Measurements from ENCODE around the gene LCTL. TPM values are rescaled to one million over a fixed set of nuclear protein-coding genes. Genes with fewer than 3 reads are reported as not detected.

Gene LCTL
- total and polyA plus RNA-seq, 2 of the 8 experiments (the other 6 are each of a cell fraction or from before 2014, with no cell fraction given): 5.5 to 6.2 TPM

DNA sequence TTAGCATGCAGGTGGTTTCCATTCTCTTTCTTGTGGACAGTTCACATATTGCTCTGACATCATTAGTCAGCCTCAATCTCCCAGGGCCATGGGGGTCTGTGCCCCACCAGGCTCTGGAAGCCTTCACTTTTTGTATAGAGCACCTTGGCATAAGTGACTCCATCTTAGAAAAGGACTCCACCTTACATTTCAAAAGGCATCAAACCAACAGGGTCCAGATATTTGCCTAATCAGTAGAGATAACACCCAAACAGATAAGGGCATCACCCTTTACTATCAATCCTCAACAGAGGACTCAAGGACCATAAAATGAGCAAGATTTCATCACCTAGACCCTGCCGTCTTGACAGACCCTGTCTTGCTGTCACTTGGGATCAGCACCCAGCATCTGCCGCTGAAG, 35.7 kb upstream of the LCTL start (continued):
- TF ChIP-seq YY1 (IDR thresholded peaks at IDR 0.05; ENCODE audit: low read depth, low read length): no peak

All from H1 (cell line).